K562 (cell line): Measurements from ENCODE around the gene SNTG2. TPM values are rescaled to one million over a fixed set of nuclear protein-coding genes. Genes with fewer than 3 reads are reported as not detected.

Experiments used
- ATAC-seq: fragments of 200-7000 bp; cut with Tn5 transposase; 3 replicates; pipeline ENCODE4 v1.9.1; 2020; ENCODE audit warnings: moderate library complexity
- BruUV-seq: library from RNA; stranded (reverse); fragments of 400-500 nt; replicated peaks from 2 replicates; lab custom pipeline; 2021; lab: Mats Ljungman, UMichigan
- CTCF ChIA-PET: fragments of 300-600 bp; formaldehyde crosslinking; extraction: SDS; loops from one replicate; lab custom pipeline; 2021; ENCODE audit warnings: low intra/inter-chr PET ratio; lab: Yijun Ruan, JAX
- POLR2A ChIA-PET: fragments of 300-600, 350-650 bp; sonication (Branson Sonifier 250); formaldehyde crosslinking; extraction: SDS; loops from one replicate; lab custom pipeline; 2021; ENCODE audit warnings: antibody characterized with exemption, inconsistent platforms; lab: Yijun Ruan, JAX
- DNase-seq, 4 experiments: peaks; one replicate each; pipeline versions ENCODE4 v3.0.0 to v3.0.0-alpha.2; 2011 to 2018; ENCODE audit warnings: low spot score in 3 of 4, mixed read lengths in 3 of 4; ENCODE audit errors: extremely low read depth in 1 of 4
- FAIRE-seq: peaks from 2 replicates; lab custom pipeline; 2011; peaks lifted over from hg19 to GRCh38; lab: Jason Lieb, UNC
- H2AFZ ChIP-seq: 2 replicates; pipeline ENCODE4 v1.6.0; 2011; ENCODE audit warnings: low read depth, low read length, control low read depth, inconsistent platforms
- H3K27ac ChIP-seq: fragments of 200-600 bp; 3 replicates; pipeline ENCODE4 v1.8.0; 2011; ENCODE audit warnings: low read depth, mild to moderate bottlenecking, control low read depth, inconsistent platforms, low read length, moderate library complexity, mixed read lengths; ENCODE audit errors: extremely low read depth
- H3K27me3 ChIP-seq, 2 experiments: fragments of 300-600 bp in 1 of 2; 2 replicates in 1 of 2; 3 replicates in 1 of 2; pipeline versions ENCODE4 v1.6.0 to v1.8.0; 2011; ENCODE audit warnings: inconsistent platforms in 2 of 2, low read length in 2 of 2, mild to moderate bottlenecking in 1 of 2, mixed read lengths in 1 of 2, moderate library complexity in 1 of 2; ENCODE audit not compliant: control insufficient read depth in 2 of 2, insufficient read depth in 2 of 2
- H3K36me3 ChIP-seq: fragments of 300-600 bp; 3 replicates; pipeline ENCODE4 v1.8.0; 2011; ENCODE audit warnings: mild to moderate bottlenecking, low read length, inconsistent platforms; ENCODE audit not compliant: control insufficient read depth, insufficient read depth
- H3K4me1 ChIP-seq, 2 experiments: fragments of 200-600 bp in 1 of 2; replicated peaks in 1 of 2; 2 replicates in 1 of 2; 3 replicates in 1 of 2; pipeline versions ENCODE4 v1.5.1 to v1.8.0; 2011; ENCODE audit warnings: inconsistent platforms in 2 of 2, low read length in 2 of 2, mild to moderate bottlenecking in 1 of 2, mixed read lengths in 1 of 2, moderate library complexity in 1 of 2; ENCODE audit not compliant: control insufficient read depth in 2 of 2, insufficient read depth in 2 of 2
- H3K4me2 ChIP-seq: 2 replicates; pipeline ENCODE4 v1.6.1; 2011; ENCODE audit warnings: low read length, control low read depth, inconsistent platforms, mixed read lengths; ENCODE audit not compliant: insufficient read depth
- H3K4me3 ChIP-seq: fragments of 200-600 bp; sonication (generic), shearing (Covaris generic); 2 replicates; pipeline ENCODE4 v1.5.1; 2016; ENCODE audit warnings: control low read depth, inconsistent platforms
- H3K79me2 ChIP-seq: fragments of 200-600 bp; 3 replicates; pipeline ENCODE4 v1.8.0; 2011; ENCODE audit warnings: low read length, inconsistent platforms; ENCODE audit not compliant: control insufficient read depth, insufficient read depth
- H3K9ac ChIP-seq, 2 experiments: 2 replicates each; pipeline versions ENCODE4 v1.6.0 to v1.6.1; 2011; ENCODE audit warnings: low read depth in 2 of 2, low read length in 2 of 2, control low read depth in 1 of 2, inconsistent platforms in 1 of 2, mild to moderate bottlenecking in 1 of 2, mixed read lengths in 1 of 2; ENCODE audit not compliant: insufficient read depth in 1 of 2
- H3K9me1 ChIP-seq: one replicate; pipeline ENCODE4 v1.6.0; 2011; ENCODE audit warnings: inconsistent platforms, mild to moderate bottlenecking, low read length, moderate library complexity; ENCODE audit not compliant: control insufficient read depth, insufficient read depth
- H3K9me3 ChIP-seq: replicated peaks from 2 replicates; pipeline ENCODE4 v1.5.1; 2011; ENCODE audit warnings: low read depth, low read length, inconsistent platforms; ENCODE audit not compliant: control insufficient read depth, insufficient read depth
- H4K20me1 ChIP-seq: replicated peaks from 2 replicates; pipeline ENCODE4 v1.6.1; 2011; ENCODE audit warnings: low read length, inconsistent platforms, mixed read lengths; ENCODE audit not compliant: control insufficient read depth, insufficient read depth
- CHD2 ChIP-seq: IDR thresholded peaks from 2 replicates; pipeline ENCODE4 v1.6.1; 2011; ENCODE audit warnings: low read depth, low read length
- ETV5 ChIP-seq: sonication (generic); formaldehyde crosslinking; IDR thresholded peaks from 2 replicates; pipeline ENCODE4 v1.4.0; 2020; ENCODE audit warnings: low read depth, mild to moderate bottlenecking, missing genetic modification reagents
- KDM1A ChIP-seq, 2 experiments: fragments of 450-650 bp; IDR thresholded peaks; 2 replicates each; pipeline ENCODE4 v1.6.1; 2016; ENCODE audit warnings: mild to moderate bottlenecking in 2 of 2
- KHSRP ChIP-seq: fragments of 450-650 bp; IDR thresholded peaks from 2 replicates; pipeline ENCODE4 v1.6.1; 2017
- MIER1 ChIP-seq: fragments of 450-650 bp; IDR thresholded peaks from 2 replicates; pipeline ENCODE4 v1.6.1; 2016; ENCODE audit warnings: antibody characterized with exemption, mild to moderate bottlenecking, low read depth
- NFRKB ChIP-seq: fragments of 450-650 bp; IDR thresholded peaks from 2 replicates; pipeline ENCODE4 v1.6.1; 2016; ENCODE audit warnings: low read depth
- SIN3A ChIP-seq, 2 experiments: fragments of 150-350 bp in 1 of 2; IDR thresholded peaks; 2 replicates each; pipeline ENCODE4 v1.6.1; 2011 to 2016; ENCODE audit warnings: borderline replicate concordance in 2 of 2, low read depth in 2 of 2, low read length in 2 of 2, mild to moderate bottlenecking in 2 of 2, moderate library complexity in 2 of 2; ENCODE audit not compliant: control insufficient read depth in 1 of 2
- TCF7 ChIP-seq: sonication (generic); IDR thresholded peaks from 2 replicates; pipeline ENCODE4 v1.6.1; 2016; ENCODE audit warnings: antibody characterized with exemption, borderline replicate concordance
- TSHZ1 ChIP-seq: fragments of 250-450 bp; sonication (Bioruptor Pico); IDR thresholded peaks from 2 replicates; pipeline ENCODE4 v1.4.0; 2020; ENCODE audit warnings: mild to moderate bottlenecking, moderate library complexity
- WHSC1 ChIP-seq: IDR thresholded peaks from one replicate; pipeline ENCODE4 v1.6.1; 2012; ENCODE audit warnings: low read length, control low read depth, inconsistent platforms
- ZNF668 ChIP-seq: fragments of 250-450 bp; sonication (Bioruptor Pico); IDR thresholded peaks from 2 replicates; pipeline ENCODE4 v1.8.0; 2022; ENCODE audit warnings: mild to moderate bottlenecking, inconsistent platforms
- WGBS: fragments of 100-300 bp; shearing (Covaris generic); methylation state at CpG from one replicate; pipeline ENCODE4 v1.1.6; 2016; ENCODE audit warnings: low coverage, mixed read lengths; ENCODE audit not compliant: insufficient coverage; ENCODE audit errors: missing lambda C conversion rate; 5-methylcytosine and 5-hydroxymethylcytosine counted together
- in situ Hi-C: fragments of 300-500 bp; cut with MboI; formaldehyde crosslinking; loops from 4 replicates; pipeline ENCODE4 v1.15.0; 2018; ENCODE audit warnings: inconsistent platforms, mixed read lengths
- intact Hi-C: fragments of 100-400 bp; cut with micrococcal nuclease; formaldehyde crosslinking; loops from 2 replicates; pipeline ENCODE4 v1.14.2; 2022
- polyA plus RNA-seq, 8 experiments: library from polyadenylated mRNA; depleted of rRNA in 4 of 8; stranded (reverse) in 5 of 8; unstranded in 3 of 8; fragments of >200 nt; fragmentation: Nextera tagmentation in 2 of 8; fragmentation: Illumina TruSeq in 1 of 8; extraction: Ambion mirVana in 2 of 8; extraction: Trizol in 1 of 8; gene quantifications; 2 replicates each; pipeline versions ENCODE4 v1.2.1 to v1.2.3, GENCODE V29; 2011 to 2014; ENCODE audit warnings: inconsistent platforms in 1 of 8, missing spikeins in 1 of 8
- total RNA-seq, 7 experiments: library from RNA; depleted of rRNA in 6 of 7; stranded (reverse); fragments of >200 nt in 6 of 7; fragmentation: Illumina TruSeq in 2 of 7; extraction: Trizol in 2 of 7; gene quantifications; 2 replicates each; pipeline versions ENCODE4 v1.2.1 to v1.2.3, GENCODE V29; 2011 to 2021; ENCODE audit warnings: low replicate concordance in 1 of 7

The SNTG2 gene
- total and polyA plus RNA-seq, 9 of the 15 experiments (the other 6 are each of a cell fraction or from before 2014, with no cell fraction given): not detected

- TF ChIP-seq TSHZ1 (CRISPR knock-in tag) (no peak), NFRKB (no peak), SIN3A (IDR thresholded peaks at IDR 0.05; ENCODE audit: borderline replicate concordance in 2 of 2, control insufficient read depth in 1 of 2, low read depth in 2 of 2, low read length in 2 of 2) (no peak), MIER1 (no peak), ETV5 (CRISPR knock-in tag) (no peak), CHD2 (no peak), WHSC1 (no peak)
Measured at GRCh38 chr2:1340141-1340512, 389.5 kb downstream of the SNTG2 start (continued).

- Histone ChIP-seq H3K9ac (no peak overlapping the region), H3K4me1 (no peaks in the 10 kb centered on the region), H3K27me3 (no peaks in the 10 kb centered on the region), H2AFZ (no peak overlapping the region), H3K79me2 (no peaks in the 10 kb centered on the region), H3K36me3 (no peaks in the 10 kb centered on the region)
- DNase-seq (no peak), FAIRE-seq (no peak), ATAC-seq (no peak)
- in situ Hi-C loops: no loop called here
- TF ChIP-seq KHSRP (no peak), KDM1A (IDR thresholded peaks at IDR 0.05) (no peak), ZNF668 (no peak), TCF7 (no peak)
- TF ChIP-seq, all 486 proteins: peak for 0
- no peak overlapping the region for H3K4me2 ChIP-seq
- no peaks in the 10 kb centered on the region for H3K9me3 ChIP-seq
- ChIA-PET CTCF (no interaction called here), POLR2A (no interaction called here)
- WGBS: 0% methylated on average over 4 of the region's 4 CpGs
- intact Hi-C loops: no loop called here
- BruUV-seq: no TSS peak
- no peaks in the 10 kb centered on the region for H4K20me1 ChIP-seq
- no peaks in the 10 kb centered on the region for H3K9me1 ChIP-seq
- no peak overlapping the region for H3K4me3 ChIP-seq
- no peak overlapping the region for H3K27ac ChIP-seq
Measured at GRCh38 chr2:1341404-1342120, 390.9 kb downstream of the SNTG2 start.
